GM21423 (cell line): ENCODE data around the gene NSMCE3.

ENCODE experiments used
- ATAC-seq: cut with Tn5 transposase; IDR thresholded peaks from one replicate; pipeline ENCODE4 v1.9.1; 2021; ENCODE audit warnings: mild to moderate bottlenecking, moderate library complexity; ENCODE audit not compliant: unreplicated experiment

The NSMCE3 gene

GRCh38 chr15:29269485-29270168, at the start of gene NSMCE3:
NSMCE3 (minus strand) TSS chr15:29269822; CDS start chr15:29269705, 117 bp downstream.
- ATAC-seq, result peak; percentile 87

GRCh38 chr15:29316422-29316821, 46.8 kb upstream of the NSMCE3 start:
- no peak for ATAC-seq

DNA sequence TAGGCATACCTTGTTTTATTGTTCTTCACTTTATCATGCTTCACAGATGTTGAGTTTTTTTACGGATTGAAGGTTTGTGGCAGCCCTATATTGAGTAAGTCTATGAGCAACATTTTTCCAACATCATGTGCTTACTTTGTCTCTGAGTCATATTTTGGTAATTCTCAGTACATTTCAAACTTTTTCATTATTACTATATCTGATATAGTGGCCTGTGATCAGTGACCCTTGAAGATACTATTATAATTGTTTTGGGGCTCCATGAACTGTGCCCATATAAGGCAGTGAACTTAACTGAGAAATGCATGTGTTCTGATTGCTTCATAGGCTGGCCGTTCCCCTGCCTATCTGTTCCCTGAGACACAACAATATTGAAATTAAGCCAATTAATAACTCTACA, 42.8 kb upstream of the NSMCE3 start:
- no peak for ATAC-seq

- ATAC-seq, result no peak
Measured at GRCh38 chr15:29311696-29312095, 42.1 kb upstream of the NSMCE3 start.

GRCh38 chr15:29309139-29309538, 39.5 kb upstream of the NSMCE3 start:
- peak; percentile 46 for ATAC-seq

- no peak for ATAC-seq
Measured at GRCh38 chr15:29308299-29308698, 38.7 kb upstream of the NSMCE3 start.

DNA sequence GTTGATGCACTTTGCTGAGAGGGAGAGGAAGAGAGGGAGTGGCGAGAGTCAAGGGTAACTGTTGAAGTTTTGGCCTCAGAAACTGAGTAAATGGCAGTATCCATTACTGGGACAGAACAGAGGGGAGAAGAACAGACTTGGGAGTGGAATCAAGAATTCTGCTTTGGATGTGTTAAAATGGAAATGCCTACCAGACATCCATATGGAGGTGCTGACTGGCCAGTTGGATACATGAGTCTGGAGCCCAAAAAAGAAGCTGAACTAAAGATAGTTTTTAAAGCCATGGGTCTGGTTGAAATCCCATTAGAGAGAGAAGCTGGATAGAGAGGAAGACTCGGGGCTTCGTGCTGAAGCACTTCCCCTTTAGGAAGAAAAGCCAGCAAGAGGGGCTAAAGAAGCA, 35.9 kb upstream of the NSMCE3 start:
- ATAC-seq, result no peak

- no peak for ATAC-seq
Measured at GRCh38 chr15:29302871-29303270, 33.2 kb upstream of the NSMCE3 start.

DNA sequence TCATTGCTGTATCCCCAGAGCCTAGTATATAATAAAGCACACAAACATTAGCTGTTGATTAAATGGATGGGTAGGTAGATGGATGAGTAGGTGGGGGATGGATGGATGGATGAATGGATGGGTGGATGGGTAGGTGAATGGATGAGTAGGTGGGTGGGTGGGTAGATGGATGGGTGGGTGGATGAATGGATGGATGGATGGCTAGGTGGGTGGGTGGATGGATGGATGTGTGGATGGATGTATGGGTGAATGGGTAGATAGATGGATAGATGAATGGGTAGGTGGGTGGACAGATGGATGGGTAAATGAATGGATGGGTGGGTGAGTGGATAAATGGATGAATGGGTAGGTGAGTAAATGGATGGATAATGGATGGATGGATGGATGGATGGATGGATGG, 30.2 kb upstream of the NSMCE3 start:
- ATAC-seq, result no peak

DNA sequence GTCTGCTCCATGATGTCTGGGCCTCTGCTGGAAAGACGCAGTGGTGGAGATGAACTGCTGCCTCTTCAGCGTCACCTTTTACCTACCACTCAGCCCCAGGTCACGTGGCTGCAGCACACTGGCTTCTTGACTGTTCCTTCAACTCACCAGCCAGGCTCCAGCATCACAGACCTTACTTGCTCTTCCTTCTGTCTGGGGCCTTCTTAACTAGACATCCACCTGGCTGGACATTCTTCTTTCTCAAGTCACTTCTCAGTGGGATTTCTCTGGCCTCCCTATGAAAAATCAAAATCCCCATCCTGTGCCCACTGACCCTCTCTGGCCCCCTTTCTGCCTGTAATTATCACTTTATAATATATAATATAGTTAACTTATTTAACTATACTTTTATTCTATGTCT, 29.7 kb upstream of the NSMCE3 start:
- no peak for ATAC-seq

DNA sequence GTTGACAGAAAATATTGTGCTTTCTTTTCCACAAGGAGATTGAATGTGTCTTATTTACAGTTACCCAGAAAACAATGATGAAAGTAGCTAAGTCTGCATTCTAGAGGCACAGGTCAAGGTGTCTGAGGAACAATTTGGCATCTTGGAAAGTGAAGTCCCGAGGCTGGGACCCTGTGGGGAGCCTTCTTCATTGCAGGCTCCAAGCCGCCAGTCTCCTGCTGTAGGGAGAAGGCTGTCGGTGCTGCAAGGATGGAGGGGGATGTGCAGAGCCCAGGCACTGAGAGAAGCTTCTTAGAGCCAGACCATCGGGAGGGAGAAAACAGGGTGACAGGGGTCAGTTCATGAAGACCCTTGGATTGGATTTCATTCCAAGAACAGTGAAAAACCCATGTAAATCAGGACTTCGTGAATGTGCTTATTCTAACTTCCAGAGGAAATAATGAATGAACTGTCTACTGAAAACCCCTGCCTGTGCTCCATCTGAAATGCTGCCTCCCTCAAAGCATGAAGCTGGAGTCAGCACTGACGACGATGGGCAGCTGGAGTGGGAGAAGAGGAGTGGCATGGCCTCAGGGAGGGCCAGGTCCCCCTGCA, 25.2 kb upstream of the NSMCE3 start:
- ATAC-seq, result no peak

DNA sequence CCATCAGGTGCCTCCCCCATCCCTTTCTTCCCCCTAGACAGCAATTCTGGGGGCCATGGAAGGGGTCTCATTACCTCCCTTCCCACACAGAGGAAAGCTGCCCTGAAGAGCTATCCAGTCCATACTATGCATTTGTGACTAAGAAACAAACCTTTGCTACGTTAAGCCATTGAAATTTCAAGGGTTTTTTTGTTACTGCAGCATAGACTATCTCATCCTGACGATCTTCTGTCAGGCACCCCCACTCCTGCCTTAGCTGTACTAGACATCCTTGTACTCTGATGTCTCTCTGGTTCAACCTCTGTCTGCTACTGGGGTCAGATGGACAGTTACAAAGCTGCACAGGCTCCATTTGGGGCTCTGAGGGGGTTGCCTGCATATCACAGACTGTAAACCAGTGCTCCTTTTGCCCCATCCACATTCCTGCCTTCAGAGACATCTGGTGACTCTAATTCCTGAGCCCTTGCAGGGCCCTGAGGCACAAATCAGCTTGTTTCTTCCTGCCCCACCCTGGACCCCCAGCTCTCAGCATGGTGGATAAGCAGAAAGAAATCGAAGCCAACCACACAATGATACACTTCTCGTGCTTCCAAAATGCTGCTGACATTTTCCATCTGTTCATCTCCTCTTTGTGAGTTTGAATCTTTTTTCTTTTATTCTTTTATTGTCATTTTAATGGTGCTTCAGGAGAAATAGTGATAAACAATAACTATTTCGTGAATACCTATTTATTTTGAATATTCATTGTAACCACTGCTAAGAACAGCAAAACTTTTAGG, 21.6 kb upstream of the NSMCE3 start:
- ATAC-seq, result no peak

DNA sequence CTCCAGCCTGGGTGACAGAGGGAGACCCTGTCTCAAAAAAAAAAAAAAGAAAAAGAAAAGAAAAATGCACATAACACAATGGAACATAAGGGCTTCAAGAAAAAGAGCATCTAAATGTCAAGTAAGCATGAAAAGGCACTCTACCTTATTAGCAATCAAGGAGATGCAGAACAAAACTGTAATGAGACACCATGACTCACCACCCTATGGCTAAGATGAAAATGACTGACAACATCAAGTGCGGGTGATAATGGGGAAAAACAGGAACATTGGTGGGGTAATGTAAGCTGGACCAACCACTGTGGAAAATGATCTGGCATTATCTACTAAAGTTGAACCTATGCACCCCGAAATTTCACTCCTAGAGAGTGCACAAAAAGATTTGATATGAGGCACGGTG, 19.6 kb upstream of the NSMCE3 start:
- no peak for ATAC-seq

GRCh38 chr15:29285386-29285785, 15.8 kb upstream of the NSMCE3 start:
- no peak for ATAC-seq

- ATAC-seq, result no peak
Measured at GRCh38 chr15:29283381-29283780, 13.8 kb upstream of the NSMCE3 start.

- no peak for ATAC-seq
Measured at GRCh38 chr15:29280514-29280913, 10.9 kb upstream of the NSMCE3 start.

GRCh38 chr15:29278436-29279105, 8.9 kb upstream of the NSMCE3 start:
- ATAC-seq, result no peak

- no peak for ATAC-seq
Measured at GRCh38 chr15:29276366-29276765, 6.7 kb upstream of the NSMCE3 start.

GRCh38 chr15:29275855-29276254, 6.2 kb upstream of the NSMCE3 start:
- ATAC-seq, result no peak

DNA sequence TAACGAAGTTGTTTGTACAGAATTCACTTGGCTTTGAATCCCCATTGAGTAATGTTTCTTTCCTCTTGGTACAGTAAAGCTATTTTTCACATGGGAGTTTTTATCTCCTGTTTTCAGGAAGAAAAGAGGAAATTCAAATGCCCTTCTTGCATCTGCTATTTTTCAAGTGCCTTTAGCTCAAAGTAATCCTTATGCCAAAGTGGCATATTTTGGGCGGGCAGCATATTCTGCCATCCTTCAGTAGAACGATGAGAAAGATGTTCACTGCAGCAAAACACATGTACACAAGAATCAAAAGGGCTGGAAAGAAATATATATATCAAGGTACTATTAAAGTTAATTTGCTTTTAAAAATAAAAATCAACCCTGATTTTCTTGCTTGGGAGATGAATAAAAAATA, 5.3 kb upstream of the NSMCE3 start:
- no peak for ATAC-seq

DNA sequence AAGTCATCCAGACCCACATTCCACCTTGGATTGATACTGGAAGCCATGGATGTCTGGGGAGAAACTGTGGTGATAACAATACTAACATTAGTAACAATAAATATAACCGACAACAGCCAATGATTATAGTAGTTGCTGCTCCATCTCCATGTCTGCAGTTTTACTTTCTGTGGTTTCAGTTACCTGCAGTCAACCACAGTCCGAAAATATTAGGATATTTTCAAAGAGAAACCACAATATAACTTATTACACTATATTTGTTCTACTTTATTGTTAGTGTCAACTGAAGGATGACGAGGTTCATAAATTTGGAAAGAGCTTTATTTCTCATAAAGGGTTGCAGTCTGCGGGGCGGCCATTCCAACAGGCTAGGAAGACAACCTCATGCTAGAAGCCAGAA, 2.6 kb upstream of the NSMCE3 start:
- ATAC-seq, result no peak

- no peak for ATAC-seq
Measured at GRCh38 chr15:29270976-29271375, 1.4 kb upstream of the NSMCE3 start.
